CD4-positive, alpha-beta T cell treated with Interleukin-2 at 100 ng/mL for 4 hours (primary cell): ENCODE measurements around the gene ABCB1.
"Not testable (repeated sequence)": the region's sequence is repeated elsewhere in the genome, so short reads cannot be mapped to it uniquely, and the experiment has no call there.

ENCODE experiments used
- DNase-seq: peaks from one replicate; pipeline ENCODE4 v3.0.0-alpha.2; 2020; ENCODE audit warnings: low spot score

The ABCB1 gene

GRCh38 chr7:87574630-87575029 is 26.1 kb downstream of the ABCB1 start:
- no peak for DNase-seq

DNA sequence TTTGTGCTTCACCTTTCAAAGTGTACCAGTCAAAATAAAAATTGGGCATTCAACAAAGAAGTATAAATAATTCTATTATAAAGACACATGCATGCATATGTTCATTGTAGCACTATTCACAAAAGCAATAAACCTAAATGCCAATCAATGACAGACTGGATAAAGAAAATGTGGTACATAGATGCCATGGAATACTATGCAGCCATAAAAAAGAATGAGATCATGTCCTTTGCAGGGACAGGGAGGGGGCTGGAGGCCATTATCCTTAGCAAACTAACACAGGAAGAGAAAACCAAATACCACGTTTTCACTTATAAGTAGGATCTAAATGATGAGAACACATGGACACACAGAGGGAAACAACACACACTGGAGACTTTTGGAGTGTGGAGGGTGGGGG is 28.2 kb downstream of the ABCB1 start:
- DNase-seq, result not testable (repeated sequence)

GRCh38 chr7:87570178-87570577 is 30.5 kb downstream of the ABCB1 start:
- no peak for DNase-seq

DNA sequence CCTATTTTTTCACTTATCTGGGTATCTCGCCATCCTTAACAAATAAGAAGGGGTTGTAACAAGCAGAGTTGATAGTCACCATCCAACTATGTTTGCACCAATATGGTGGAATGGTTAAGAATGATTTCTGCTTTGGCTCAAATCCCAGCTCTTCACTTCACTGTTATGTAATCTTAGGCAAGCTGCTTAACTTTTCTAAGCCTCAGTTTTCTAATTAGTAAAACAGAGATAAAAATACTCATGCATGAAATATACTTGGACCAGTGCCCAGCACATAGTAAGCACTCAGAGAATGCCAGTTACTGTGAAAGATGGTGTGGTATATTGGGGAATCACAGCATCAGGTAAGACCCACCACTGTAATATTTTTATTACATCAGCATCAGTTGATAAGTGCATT is 33.6 kb downstream of the ABCB1 start:
- no peak for DNase-seq

DNA sequence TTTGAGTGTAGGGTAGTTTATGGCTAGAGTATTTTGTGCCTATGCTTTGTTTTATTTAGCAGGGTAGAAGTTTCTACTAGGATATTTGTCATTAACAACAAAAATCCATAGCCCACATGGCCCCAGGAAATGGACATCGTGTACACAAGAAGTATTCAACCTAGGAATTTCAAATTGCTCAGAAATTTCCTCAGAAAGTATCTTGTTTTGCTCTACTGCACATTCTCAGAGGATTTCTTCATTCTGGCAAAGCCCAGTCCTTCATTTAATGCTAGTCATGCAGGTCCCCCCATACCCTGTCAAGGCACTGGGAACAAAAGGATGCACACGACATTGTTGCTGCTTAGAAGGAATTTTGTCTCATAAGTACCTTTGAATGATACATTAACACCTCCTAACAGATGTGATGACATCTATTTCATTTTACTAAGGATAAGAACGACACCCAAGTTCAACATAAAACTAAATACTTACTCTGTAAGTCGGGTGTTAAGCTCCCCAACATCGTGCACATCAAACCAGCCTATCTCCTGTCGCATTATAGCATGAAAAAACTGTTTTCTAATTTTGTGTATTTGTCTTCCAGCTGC is 34.3 kb downstream of the ABCB1 start:
- DNase-seq, result no peak

DNA sequence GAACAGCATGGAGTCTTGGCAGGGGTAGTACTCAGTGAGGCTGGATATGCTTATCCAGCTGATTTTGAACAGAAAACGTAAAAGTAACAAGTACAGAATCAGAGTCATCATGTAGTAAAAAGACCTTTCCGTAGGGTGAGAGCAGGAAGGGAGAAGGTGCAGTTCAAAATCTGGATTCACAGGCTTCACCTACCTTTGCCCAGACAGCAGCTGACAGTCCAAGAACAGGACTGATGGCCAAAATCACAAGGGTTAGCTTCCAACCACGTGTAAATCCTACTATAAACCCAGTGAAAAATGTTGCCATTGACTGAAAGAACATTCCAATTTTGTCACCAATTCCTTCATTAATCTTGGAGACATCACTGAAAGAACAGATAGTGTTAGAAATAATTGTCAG is 34.8 kb downstream of the ABCB1 start:
- DNase-seq, result no peak

DNA sequence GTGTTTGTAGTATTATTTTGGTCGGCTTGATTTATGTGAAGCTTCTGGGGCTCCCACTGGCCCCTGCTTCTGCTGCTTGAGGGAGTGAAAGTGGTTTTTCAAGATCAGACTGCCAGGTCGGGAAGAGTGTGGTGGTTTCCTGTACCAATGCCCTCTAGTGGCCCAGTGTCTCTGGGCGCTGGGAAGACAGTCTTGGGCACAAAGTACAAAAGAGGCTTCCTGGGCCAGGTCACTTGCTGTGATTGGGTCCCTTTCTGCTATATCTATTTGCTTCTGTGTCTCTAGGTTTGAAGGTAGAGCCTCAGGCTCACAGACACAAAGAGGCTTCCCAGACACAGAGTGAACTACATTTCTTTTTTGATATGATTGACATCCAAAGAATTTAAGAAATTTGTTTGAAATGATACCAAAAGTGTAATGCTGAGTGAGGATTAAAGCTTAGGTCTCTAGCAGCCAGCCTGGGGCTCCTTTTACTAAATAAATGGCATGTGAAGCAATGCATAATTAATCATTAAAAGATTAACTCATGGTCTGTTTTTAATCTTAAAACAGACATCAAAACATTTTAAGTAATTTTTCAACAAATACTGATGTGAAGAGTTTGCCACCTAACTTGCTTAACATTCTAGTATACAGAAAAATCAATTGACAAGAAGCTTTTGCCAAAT is 36.3 kb downstream of the ABCB1 start:
- peak; percentile 13 for DNase-seq

- DNase-seq, result no peak
Measured at GRCh38 chr7:87561702-87562101, 39.0 kb downstream of the ABCB1 start.

- no peak for DNase-seq
Measured at GRCh38 chr7:87561102-87561501, 39.6 kb downstream of the ABCB1 start.

DNA sequence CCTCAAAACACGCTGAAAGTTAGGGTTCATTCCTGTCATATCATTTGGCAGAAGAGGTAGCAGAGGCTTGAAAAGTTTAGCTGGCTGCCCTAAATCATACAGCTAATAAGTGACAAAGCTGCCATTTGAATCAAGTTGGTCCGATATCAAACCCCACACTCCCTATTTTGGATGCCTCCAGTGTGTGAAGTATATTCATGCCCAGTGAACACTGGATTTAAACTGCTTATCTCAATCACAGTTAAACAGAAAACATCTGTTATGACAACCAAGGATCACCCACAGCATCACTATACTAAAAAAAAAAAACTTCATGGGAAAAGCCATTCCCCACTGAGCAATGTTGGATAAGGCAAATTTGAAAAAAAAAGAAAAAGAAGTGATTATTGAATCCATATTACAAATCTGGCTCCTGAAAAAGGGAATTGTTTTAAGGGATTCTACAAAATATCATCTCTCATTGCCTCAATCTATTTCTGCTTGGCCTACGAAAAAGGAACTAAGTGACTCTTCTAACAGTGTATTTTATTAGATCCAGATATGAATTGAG is 48.3 kb downstream of the ABCB1 start:
- DNase-seq, result no peak

DNA sequence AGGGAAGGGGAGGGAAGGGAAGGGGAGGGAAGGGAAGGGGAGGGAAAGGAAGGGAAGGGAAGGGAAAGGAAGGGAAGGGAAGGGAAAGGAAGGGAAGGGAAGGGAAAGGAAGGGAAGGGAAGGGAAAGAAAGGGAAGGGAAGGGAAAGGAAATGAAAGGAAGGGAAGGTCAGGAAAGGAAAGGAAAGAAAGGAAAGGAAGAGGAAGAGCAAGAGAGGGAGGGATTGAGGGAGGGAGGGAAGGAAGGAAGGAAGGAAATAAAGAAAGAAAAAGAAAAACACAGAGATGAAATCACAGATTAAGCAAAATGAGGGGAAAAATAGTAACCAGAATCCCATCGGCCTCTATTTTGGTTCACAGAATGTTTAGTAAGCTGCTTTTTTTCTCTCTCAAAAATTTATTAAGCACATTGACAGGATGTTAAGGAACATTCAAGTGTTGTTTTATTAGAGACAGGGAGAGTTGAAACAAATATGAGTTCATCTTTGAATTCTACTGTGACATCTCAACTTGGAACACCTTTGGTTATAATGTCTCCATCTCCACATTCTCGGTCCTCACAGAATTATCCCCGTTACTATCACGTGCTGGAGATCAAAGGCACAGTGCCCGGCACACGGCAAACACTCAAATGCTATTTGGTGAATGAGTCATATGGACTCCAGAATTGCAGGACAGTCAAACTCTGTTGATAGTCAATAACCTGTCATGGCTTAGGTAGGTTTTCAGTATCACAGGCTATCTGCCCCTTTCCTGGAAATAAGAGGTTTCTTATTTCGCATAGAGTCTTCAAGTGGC is 52.4 kb downstream of the ABCB1 start:
- no peak for DNase-seq

- DNase-seq, result no peak
Measured at GRCh38 chr7:87545760-87546159, 54.9 kb downstream of the ABCB1 start.

DNA sequence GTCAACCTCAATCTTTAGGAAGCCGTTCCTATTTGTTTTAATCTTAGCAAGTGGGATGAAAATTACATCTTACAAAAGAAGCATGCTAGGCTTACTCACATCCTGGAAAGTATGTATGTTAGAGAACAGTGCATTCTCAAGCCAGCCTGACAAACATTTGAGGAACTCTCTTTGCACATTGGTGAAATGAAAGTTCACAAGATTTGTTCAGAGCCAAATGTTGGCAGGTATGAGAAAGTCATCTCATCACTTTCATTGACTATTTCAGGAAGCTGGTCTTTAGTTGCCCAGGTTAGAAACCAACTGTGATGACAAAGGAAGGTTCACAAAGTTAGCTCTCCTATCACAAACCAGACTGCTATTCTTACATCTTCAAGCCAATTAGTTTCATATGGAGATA is 57.1 kb downstream of the ABCB1 start:
- no peak for DNase-seq

GRCh38 chr7:87541648-87542047 is 59.0 kb downstream of the ABCB1 start:
- DNase-seq, result no peak

DNA sequence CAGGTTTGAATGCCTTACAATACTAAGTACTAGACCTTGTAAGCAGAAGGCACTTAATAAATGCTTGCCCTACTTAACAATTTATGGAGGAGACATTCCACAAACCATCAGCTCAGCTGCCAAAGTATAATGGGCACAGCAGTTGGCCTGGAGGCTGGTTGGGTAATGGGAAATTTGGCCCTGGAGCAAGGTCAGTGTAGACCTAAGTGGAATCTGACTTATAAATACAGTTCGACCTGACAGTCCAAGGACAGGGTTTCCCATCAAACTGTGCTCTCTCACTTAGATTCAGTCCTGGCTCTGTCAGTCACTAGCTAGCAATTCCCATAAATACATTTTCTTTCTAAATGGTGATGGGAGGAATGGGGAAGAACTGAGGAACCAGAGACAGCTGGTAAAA is 62.6 kb downstream of the ABCB1 start:
- no peak for DNase-seq

DNA sequence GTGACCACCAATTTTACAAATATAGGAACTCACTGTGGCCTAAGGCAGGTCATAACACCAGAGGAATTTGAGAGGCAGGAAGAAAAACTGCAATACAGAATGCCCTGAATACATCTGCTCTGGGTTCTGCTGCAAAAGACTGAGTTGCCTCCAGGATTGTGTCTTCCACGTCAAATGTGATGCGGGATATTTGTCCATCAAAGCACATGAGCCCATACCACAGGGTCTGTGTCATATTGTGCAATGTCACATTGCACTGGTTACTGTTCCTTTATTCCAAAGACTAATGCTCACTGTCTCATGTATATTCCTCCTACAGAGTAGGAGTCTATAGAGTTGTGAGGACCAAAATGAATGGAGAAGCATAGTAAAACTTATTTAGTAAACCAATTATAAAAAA is 66.6 kb downstream of the ABCB1 start:
- DNase-seq, result no peak

- no peak for DNase-seq
Measured at GRCh38 chr7:87530126-87530525, 70.6 kb downstream of the ABCB1 start.

DNA sequence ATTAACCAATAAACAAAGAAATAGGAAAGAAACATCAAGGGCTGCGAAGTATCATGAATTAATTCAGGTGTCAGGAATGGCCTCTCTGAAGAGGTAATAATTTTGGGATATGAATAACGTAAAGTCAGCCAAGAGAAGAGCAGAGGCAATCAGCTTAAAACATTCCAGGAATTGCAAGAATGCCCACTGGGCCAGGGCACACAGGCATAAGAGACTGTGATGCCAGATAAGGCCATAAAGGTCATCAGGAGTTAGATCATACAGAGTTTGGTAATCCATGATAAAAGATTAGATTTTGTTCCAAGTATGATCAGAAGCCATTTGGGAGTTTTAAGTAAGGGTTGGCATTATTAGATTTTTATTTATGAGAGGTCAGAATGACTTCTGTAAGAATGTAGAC is 72.0 kb downstream of the ABCB1 start:
- no peak for DNase-seq

- DNase-seq, result no peak
Measured at GRCh38 chr7:87518735-87519134, 81.9 kb downstream of the ABCB1 start.

DNA sequence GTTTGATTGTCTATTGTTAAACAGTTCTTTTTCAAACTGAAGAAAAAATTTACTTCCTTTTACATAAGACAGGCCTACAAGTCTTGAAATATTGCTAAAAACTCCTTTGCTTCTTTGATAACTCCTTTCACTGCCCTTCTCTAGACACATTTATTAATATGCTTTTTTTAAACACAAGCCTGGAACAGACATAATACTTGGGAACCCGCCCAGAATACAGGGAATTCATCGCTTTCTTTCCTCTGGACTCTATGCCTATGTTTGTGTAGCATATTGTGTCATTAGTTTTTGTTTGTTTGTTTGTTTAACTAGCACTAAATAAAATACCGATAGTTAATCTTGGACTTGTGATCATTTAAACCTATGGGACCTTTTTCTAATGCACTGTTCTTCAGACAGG is 82.8 kb downstream of the ABCB1 start:
- DNase-seq, result no peak

DNA sequence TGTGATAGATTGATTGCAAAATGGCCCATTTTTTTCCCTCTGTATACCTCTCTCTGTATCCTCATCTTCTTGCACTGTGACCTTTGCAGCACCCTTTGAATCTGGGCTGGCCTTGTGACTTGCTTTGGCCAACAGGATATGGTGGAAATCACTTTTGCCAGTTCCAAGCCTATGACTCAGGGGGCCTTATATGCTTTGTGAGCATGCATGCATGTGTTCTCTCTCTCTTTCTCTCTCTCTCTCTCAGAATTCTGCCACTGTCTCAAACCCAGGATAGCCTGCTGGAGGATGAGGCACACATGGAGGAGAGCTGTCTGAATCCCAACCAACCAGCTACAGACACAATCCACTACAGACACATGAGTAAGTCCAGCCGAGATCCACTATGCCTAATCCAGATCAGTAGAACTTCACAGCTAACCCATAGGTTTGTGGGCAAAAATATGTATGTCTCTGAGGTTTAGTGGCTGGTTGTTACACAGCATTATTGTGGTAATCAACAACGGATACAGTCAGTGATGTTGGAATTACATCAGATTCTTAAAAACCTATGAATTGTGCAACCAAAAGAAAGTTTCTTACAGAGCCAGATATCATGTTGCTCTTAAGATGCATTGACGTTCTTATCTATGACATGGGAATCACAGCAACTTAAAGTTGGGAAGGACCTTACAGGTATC is 83.4 kb downstream of the ABCB1 start:
- DNase-seq, result no peak

GRCh38 chr7:87513735-87514335 is 86.8 kb downstream of the ABCB1 start:
- DNase-seq, result no peak
